MM.1S (cell line): ENCODE measurements around the gene AKAP5.
A peak's percentile ranks its signal among the peaks of the same experiment; 100 is the strongest.

ENCODE experiments used
- DNase-seq: peaks from one replicate; pipeline ENCODE4 v3.0.0-alpha.2; 2015
- H2AFZ ChIP-seq: fragments of 300-600 bp; sonication (generic); 2 replicates; pipeline ENCODE4 v1.6.0; 2016; ENCODE audit warnings: antibody characterized with exemption, low read length
- H3F3A ChIP-seq: fragments of 300-600 bp; sonication (generic); 2 replicates; pipeline ENCODE4 v1.6.1; 2016; ENCODE audit warnings: mild to moderate bottlenecking, antibody characterized with exemption, low read length, moderate library complexity, mixed read lengths; ENCODE audit not compliant: insufficient read depth
- H3K27ac ChIP-seq: fragments of 300-600 bp; sonication (generic); 2 replicates; pipeline ENCODE4 v1.5.1; 2016; ENCODE audit warnings: mild to moderate bottlenecking, low read length
- H3K27me3 ChIP-seq: fragments of 300-600 bp; sonication (generic); replicated peaks from 2 replicates; pipeline ENCODE4 v1.6.0; 2016; ENCODE audit warnings: low read length; ENCODE audit not compliant: insufficient read depth
- H3K36me3 ChIP-seq: fragments of 300-600 bp; sonication (generic); replicated peaks from 2 replicates; pipeline ENCODE4 v1.6.1; 2016; ENCODE audit warnings: mild to moderate bottlenecking, low read length, mixed read lengths; ENCODE audit not compliant: insufficient read depth
- H3K4me1 ChIP-seq: fragments of 300-600 bp; sonication (generic); 2 replicates; pipeline ENCODE4 v1.6.1; 2016; ENCODE audit warnings: low read length, mixed read lengths
- H3K4me2 ChIP-seq: fragments of 300-600 bp; sonication (generic); 2 replicates; pipeline ENCODE4 v1.6.0; 2016; ENCODE audit warnings: low read depth, low read length
- H3K4me3 ChIP-seq: fragments of 300-600 bp; sonication (generic); 2 replicates; pipeline ENCODE4 v1.5.1; 2016; ENCODE audit warnings: low read length, mixed read lengths
- H3K79me2 ChIP-seq: fragments of 300-600 bp; sonication (generic); 2 replicates; pipeline ENCODE4 v1.6.1; 2016; ENCODE audit warnings: mixed run types, low read length, mixed read lengths
- H3K9ac ChIP-seq: fragments of 300-600 bp; sonication (generic); 2 replicates; pipeline ENCODE4 v1.6.1; 2016; ENCODE audit warnings: low read length, mixed read lengths
- H3K9me2 ChIP-seq: fragments of 300-600 bp; sonication (generic); replicated peaks from 2 replicates; pipeline ENCODE4 v1.6.1; 2016; ENCODE audit warnings: mild to moderate bottlenecking, low read length, mixed read lengths; ENCODE audit not compliant: insufficient read depth
- H3K9me3 ChIP-seq: fragments of 300-600 bp; sonication (generic); replicated peaks from 2 replicates; pipeline ENCODE4 v1.6.1; 2016; ENCODE audit warnings: mild to moderate bottlenecking, low read length, mixed read lengths; ENCODE audit not compliant: insufficient read depth
- H4K20me1 ChIP-seq: fragments of 300-600 bp; sonication (generic); 2 replicates; pipeline ENCODE4 v1.6.1; 2016; ENCODE audit warnings: mild to moderate bottlenecking, low read length, moderate library complexity, mixed read lengths; ENCODE audit not compliant: insufficient read depth
- EZH2 ChIP-seq: fragments of 300-600 bp; sonication (generic); optimal IDR thresholded peaks from 2 replicates; pipeline ENCODE3; 2017; ENCODE audit warnings: low read depth, mild to moderate bottlenecking, antibody characterized with exemption, low read length, mixed read lengths
- EZH2phosphoT487 ChIP-seq: fragments of 300-600 bp; sonication (generic); IDR thresholded peaks from 2 replicates; pipeline ENCODE4 v1.6.1; 2018; ENCODE audit warnings: antibody characterized with exemption, low read length
- TF ChIP-seq, protein P1 (sequence below): fragments of 300-600 bp; sonication (generic); IDR thresholded peaks from 2 replicates; pipeline ENCODE4 v1.5.1; 2016; ENCODE audit warnings: antibody characterized with exemption, low read length, mixed read lengths

Gene AKAP5

GRCh38 chr14:64508215-64508776, 43.0 kb downstream of the AKAP5 start:
- Histone ChIP-seq H3K27ac (peak overlapping the region; percentile 100; the same call in 1 of the 2 replicates), H3K79me2 (peaks cover 81% of the 10 kb centered on the region), H3K9me2 (no peaks in the 10 kb centered on the region), H3K4me1 (peaks cover 22% of the 10 kb centered on the region), H3K9ac (peak overlapping the region; percentile 15; the same call in 1 of the 2 replicates), H2AFZ (no peak overlapping the region), H3K9me3 (no peaks in the 10 kb centered on the region), H3K36me3 (no peaks in the 10 kb centered on the region), H3K4me3 (peak overlapping the region; percentile 63), H4K20me1 (peaks cover 10% of the 10 kb centered on the region; the same call in 1 of the 2 replicates), H3F3A (peaks cover 20% of the 10 kb centered on the region), H3K4me2 (peak overlapping the region; percentile 91), H3K27me3 (no peaks in the 10 kb centered on the region)
- DNase-seq = peak; percentile 46
- TF ChIP-seq EZH2phosphoT487 (no peak), EZH2 (no peak)
- TF ChIP-seq, protein P1, sequence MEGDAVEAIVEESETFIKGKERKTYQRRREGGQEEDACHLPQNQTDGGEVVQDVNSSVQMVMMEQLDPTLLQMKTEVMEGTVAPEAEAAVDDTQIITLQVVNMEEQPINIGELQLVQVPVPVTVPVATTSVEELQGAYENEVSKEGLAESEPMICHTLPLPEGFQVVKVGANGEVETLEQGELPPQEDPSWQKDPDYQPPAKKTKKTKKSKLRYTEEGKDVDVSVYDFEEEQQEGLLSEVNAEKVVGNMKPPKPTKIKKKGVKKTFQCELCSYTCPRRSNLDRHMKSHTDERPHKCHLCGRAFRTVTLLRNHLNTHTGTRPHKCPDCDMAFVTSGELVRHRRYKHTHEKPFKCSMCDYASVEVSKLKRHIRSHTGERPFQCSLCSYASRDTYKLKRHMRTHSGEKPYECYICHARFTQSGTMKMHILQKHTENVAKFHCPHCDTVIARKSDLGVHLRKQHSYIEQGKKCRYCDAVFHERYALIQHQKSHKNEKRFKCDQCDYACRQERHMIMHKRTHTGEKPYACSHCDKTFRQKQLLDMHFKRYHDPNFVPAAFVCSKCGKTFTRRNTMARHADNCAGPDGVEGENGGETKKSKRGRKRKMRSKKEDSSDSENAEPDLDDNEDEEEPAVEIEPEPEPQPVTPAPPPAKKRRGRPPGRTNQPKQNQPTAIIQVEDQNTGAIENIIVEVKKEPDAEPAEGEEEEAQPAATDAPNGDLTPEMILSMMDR = no peak

GRCh38 chr14:64509036-64509435, 43.7 kb downstream of the AKAP5 start:
- no peak for DNase-seq
- H3K36me3 ChIP-seq = no peaks in the 10 kb centered on the region
- H3K79me2 ChIP-seq = peaks cover 88% of the 10 kb centered on the region
- H3K27ac ChIP-seq = no peak overlapping the region
- H2AFZ ChIP-seq = no peak overlapping the region
- no peaks in the 10 kb centered on the region for H3K27me3 ChIP-seq
- H3K9me2 ChIP-seq = no peaks in the 10 kb centered on the region
- TF ChIP-seq EZH2 (no peak), EZH2phosphoT487 (no peak)
- TF ChIP-seq, protein P1 = no peak
- H3K9ac ChIP-seq = no peak overlapping the region
- H3K9me3 ChIP-seq = no peaks in the 10 kb centered on the region
- peaks cover 22% of the 10 kb centered on the region for H3K4me1 ChIP-seq
- peaks cover 20% of the 10 kb centered on the region for H3F3A ChIP-seq
- no peak overlapping the region for H3K4me3 ChIP-seq
- peaks cover 11% of the 10 kb centered on the region; the same call in 1 of the 2 replicates for H4K20me1 ChIP-seq
- H3K4me2 ChIP-seq = no peak overlapping the region

- peaks cover 12% of the 10 kb centered on the region for H3F3A ChIP-seq
- H3K4me2 ChIP-seq = no peak overlapping the region
- H3K36me3 ChIP-seq = no peaks in the 10 kb centered on the region
- no peak for TF ChIP-seq EZH2
- TF ChIP-seq EZH2phosphoT487 = no peak
- TF ChIP-seq, protein P1 = peak; percentile 69
- H3K9me2 ChIP-seq = no peaks in the 10 kb centered on the region
- H3K27me3 ChIP-seq = no peaks in the 10 kb centered on the region
- no peaks in the 10 kb centered on the region for H3K9me3 ChIP-seq
- H3K4me3 ChIP-seq = no peak overlapping the region
- no peak overlapping the region for H3K9ac ChIP-seq
- peaks cover 14% of the 10 kb centered on the region; the same call in 1 of the 2 replicates for H4K20me1 ChIP-seq
- peaks cover 22% of the 10 kb centered on the region for H3K4me1 ChIP-seq
- H3K79me2 ChIP-seq = peaks cover 98% of the 10 kb centered on the region
- H2AFZ ChIP-seq = no peak overlapping the region
- H3K27ac ChIP-seq = no peak overlapping the region; the same call in 1 of the 2 replicates
- peak; percentile 40 for DNase-seq
These were observed 45.7 kb downstream of the AKAP5 start for GRCh38 chr14:64510825-64511671.
